ENCODE results near the gene OTOL1. TPM values are rescaled to one million over a fixed set of nuclear protein-coding genes. Genes with fewer than 3 reads are reported as not detected.

Gene OTOL1
- total RNA-seq, 1 donor from 2014 or later = not detected

DNA sequence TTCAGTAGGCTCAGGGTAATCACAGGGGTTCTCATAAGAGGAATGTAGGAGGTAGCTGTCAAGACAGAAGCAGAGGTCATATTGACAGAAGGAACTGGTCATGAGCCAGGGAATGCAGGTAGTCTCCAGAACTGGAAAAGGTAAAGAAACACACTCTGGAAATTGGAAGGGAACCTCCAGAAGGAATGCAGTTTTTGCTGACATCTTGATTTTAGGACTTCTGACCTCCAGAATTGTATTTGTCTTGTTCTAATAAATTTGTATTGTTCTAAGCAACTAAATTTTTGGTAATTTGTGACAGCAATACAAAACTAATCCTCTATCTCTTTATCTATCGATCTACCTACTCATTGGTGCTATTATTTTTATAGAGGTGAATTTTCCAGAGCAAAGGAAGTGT, 49.2 kb downstream of the OTOL1 start:
- no peak for ATAC-seq

DNA sequence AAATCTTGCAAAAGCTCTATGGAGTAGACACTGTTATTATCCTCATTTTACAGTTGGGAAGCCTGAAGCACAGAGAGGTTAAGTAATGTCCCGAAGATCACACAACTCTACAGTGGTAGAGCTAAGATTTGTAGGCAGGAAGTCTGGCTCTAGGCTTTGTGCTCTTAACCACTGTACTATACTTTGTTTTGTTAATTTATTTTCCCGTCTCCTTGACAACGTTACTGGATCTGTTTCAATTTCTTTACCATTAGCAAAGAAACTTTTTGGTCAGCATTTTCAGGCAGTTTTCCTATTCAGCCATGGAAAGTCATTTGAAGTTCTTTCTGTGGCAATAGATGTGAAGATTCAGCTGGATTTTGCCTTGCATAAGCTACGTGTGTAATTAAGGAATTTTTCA, 51.7 kb downstream of the OTOL1 start:
- ATAC-seq = no peak

DNA sequence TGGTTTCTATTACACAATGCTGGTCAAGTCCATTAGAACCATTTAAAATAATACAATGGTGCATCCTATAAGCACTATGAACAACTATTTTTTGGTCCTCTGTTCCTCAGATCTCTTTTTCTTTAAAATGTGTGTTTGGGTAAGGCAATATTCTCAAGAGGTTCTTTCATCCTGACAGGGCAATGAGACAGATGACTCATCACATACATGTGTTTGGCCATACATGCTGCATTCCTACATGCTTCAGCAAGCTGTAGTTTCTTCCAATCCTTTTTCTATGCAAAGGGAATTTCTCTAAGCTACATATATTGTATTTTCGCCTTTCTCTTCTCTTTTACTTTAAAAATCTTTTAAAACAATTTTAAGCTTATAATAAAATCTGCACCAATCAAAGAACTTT, 52.7 kb downstream of the OTOL1 start:
- no peak for ATAC-seq

- ATAC-seq = no peak
Observed at GRCh38 chr3:161550491-161551195, 54.0 kb downstream of the OTOL1 start.

GRCh38 chr3:161551697-161552096, 55.1 kb downstream of the OTOL1 start:
- no peak for ATAC-seq

- no peak for ATAC-seq
Observed at GRCh38 chr3:161552984-161553560, 56.5 kb downstream of the OTOL1 start.

Other genes with a start within 250 kb of the OTOL1 start
- 3.2 TPM for gene SPTSSB, start 125.3 kb upstream of the OTOL1 start, total RNA-seq

Data from esophagus mucosa (tissue), 1 donor.